Ecto neural progenitor cell (in vitro differentiated cells): ENCODE measurements around the gene TFB1M.
"Not testable (repeated sequence)": the region's sequence is repeated elsewhere in the genome, so short reads cannot be mapped to it uniquely, and the experiment has no call there.

Experiments used
- DNase-seq: peaks from one replicate; pipeline ENCODE4 v3.0.0-alpha.2; 2018; ENCODE audit warnings: low spot score

TFB1M gene

DNA sequence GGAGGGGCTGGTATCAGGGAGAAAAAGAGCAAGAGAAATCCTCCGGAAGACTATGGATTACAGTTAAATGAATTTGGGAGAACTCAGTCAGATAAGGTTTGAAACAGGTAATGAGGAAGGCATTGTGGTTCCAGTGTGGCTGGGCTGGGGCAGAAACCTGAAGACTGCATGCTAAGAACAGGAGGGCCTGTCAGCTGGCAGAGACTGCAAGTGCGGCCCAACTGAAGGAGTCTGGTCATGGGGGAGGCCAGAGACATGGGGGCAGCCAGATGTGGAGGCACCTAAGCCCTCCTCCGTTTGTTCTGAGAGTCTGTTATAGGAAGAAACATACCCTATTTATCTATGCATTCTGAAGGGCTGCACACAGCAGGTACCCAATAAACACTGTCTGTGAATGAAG lies 16.6 kb downstream of the TFB1M start:
- DNase-seq: no peak

DNA sequence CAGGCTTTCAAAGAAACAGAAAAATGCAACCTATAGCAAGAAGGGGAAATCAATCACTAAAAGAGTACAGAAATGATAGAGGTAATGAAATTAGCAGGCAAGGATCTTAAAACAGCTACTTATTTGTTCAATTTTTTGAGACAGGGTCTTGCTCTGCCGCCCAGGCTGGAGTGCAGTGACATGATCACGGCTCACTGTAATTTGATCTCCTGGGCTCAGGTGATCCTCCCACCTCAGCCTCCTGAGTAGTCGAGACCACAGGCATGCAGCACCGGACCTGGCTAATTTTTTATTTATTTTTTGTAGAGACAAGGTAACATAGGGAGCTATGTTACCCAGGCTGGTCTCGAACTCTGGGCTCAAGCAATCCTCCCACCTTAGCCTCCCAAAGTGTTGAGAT lies 21.6 kb downstream of the TFB1M start:
- DNase-seq: no peak

DNA sequence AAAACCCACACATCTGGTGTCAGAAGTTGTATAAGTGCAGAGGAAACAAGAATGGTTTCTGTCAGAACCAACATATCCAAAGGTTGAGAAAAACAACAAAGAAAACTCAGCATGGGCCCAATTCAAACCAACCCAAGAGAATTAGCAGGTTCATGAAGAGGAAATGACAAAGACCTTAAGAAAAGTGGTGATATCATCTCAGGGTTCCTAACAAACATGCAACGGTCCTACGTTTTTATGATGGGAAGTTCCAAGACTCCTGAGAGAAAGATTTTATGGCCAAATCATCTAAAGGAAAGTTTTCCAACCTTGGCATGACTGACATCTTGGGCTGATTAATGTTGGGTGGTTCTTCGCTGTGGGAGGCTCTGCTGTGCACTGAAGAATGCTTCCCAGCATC lies 23.0 kb downstream of the TFB1M start:
- DNase-seq: no peak

DNA sequence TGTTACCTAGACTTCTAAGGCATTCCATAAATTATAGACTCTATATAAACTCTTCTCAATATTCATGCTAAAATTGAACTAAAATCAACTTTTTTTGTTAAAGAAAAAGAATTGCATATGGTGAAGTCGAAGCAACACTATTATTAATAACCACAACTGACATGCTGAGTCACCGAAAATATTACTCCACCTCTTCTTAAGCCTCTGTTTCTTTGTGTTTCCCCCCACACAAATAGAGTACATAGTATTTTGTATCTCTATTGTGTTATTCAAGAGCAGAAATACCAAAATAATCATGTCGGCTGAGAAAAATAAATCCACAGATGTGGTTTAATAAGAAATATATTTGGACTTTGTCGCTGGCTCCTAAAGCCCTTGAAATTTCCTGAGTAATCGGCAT lies 23.8 kb downstream of the TFB1M start:
- DNase-seq: no peak

DNA sequence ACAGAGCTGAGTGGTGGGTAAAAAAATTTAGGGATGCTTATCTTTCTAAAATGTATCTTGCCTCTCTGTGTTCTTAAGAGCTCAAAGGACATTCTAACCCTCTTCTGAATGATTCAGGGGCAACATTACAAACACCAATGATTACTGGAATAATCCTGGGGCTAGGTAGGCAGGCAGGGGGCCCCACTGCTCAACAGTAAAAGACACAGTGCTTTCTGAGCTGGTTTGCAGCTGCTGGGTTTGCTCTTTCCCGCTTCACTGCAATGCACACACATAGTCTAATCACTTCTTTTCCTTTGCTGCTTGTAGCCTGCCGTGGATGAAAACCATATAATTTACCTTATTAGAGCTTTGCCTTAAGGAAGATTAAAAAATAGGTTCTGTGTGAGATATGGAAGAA lies 26.5 kb downstream of the TFB1M start:
- no peak for DNase-seq

DNA sequence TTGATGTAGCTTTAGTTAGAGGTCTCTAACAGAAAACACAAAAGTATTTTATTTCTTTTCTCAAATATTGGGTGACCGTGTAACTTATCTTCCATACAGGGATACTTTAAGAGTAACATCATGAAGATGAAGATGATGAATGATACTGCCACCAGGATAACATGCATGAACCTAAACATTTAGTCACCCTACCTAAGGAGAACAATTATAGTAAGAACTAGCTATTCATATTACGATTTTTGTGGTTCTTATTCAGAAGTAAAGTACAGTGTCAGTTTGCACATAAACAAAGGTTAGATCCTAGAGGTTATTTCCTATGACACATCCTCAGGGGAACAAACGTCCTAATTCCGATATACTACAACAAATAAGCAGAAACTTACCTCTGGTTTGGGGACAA lies 29.5 kb downstream of the TFB1M start:
- DNase-seq: no peak

DNA sequence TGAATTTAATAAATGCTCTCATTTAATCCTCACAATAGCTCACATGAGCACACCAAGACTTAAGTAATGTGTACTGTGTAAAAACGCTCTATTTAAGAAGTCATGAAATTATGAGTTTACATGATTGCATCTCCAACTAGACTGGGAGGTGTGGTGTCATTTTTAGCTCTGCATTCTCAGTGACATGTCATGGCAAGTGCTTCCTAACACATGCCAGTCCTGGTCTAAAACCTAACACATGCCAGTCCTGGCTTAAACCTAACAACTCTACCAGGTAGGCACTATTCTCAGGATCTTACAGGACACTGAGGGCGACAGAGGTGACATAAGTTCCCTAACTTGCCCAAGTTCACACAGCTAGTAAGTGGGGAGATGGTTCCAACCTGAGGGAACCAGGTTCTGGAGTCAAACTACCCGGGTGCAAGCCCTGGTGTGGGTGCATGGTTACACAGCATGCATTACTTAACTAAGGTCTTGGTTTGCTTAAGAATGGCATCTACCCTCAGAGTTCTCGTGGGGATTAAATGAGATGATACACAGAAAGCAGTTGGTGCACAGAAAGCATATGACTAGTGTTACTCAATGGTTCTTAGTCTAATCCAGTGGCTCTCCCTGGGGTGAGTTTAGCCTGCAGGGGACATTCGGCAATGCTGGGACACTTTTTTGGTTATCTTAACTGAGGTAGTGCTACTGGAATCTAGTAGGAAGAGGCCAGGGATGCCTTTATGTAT lies 35.8 kb downstream of the TFB1M start:
- no peak for DNase-seq

DNA sequence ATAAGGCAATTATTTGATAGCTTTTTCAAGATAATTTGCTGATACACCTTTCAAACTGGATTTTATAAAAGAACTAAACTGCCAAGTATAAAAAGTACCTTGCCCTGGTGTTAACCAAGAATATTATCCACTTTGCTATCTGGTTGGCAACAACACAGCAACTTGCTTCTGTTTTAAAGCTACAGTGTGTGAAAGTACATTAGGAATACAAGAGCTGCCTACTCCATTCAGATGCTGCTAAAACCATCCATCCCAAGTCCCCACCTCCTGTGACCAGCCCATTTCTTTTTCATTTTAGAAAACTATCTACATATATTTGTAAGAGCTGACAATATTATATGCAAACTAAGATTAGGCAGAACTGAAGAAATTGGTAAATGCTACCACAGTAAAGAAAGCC lies 37.6 kb downstream of the TFB1M start:
- no peak for DNase-seq

DNA sequence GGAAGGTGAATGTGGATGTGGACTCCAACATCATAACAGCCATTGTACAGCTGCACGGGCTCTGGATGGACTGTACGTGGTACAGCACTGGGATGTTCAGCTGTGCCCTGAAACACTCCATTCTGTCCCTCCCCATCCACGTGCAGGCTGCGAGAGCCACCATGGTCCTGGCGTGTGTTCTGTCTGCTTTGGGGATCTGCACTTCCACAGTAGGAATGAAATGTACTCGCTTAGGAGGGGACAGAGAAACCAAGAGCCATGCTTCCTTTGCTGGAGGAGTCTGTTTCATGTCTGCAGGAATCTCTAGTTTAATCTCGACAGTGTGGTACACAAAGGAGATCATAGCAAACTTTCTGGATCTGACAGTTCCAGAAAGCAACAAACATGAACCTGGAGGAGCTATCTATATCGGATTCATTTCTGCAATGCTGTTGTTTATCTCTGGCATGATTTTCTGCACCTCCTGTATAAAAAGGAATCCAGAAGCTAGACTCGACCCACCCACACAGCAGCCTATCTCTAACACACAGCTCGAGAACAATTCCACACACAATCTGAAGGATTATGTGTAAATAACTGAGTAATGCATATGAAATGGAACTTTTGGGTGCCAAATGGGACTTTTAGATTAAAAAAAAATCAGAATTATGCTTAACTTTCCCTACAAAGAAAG lies 38.3 kb downstream of the TFB1M start:
- DNase-seq: no peak

DNA sequence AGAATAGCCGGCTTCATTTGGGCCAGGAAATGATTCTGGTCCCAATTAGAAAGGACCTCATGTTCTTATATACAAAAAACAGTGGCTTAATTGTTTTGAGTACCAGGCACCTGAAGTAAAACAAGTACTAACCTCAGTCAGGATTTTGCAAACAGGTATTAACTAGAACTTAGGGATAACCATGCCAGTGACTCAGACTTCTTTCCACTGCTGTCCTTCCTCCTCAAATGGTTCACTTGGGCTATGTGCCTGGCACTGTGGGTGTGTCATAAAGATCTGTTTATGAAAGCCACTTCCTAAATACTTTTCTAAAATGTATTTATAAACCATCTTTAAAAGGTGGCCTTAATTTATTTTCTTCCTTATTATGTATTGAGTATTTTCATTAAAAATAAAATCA lies 39.8 kb downstream of the TFB1M start:
- no peak for DNase-seq

DNA sequence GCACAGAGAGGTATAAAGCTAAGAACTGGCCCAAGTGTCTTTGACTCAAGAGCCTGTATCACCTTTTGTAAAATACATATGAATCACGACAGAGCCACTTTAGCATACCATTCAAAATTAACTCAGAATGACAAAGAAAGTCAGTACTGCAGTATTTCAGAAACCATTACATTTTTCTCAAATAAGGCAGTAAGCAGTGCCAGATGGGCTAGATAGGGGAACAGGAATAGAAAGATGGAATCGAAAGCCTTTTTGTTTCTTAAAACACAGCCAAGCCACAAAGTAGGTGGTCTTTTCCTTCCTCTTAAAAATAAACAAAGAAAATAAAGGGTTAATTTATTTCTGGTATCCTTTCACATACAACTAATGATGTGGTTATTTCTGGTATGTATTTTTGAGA lies 40.2 kb downstream of the TFB1M start:
- DNase-seq: no peak

DNA sequence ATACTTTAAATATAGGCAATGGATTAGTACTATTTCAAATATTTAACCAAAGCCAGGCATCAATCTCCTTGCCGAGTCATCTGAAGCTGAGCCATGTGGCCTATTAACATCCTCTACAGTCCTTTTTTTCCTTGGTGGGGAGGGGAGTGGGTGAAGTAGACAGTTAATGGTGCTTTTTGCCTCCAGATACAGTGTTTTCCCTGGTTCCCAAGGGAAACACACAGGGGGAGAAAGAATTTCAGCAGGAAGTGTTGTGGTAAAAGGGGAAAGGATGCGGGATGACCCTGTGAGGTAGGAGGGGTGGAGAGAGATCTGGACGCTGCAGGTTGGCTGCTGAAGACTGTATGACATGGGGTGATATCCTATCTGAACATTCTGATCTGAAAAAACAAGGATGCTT lies 40.9 kb downstream of the TFB1M start:
- DNase-seq: no peak

DNA sequence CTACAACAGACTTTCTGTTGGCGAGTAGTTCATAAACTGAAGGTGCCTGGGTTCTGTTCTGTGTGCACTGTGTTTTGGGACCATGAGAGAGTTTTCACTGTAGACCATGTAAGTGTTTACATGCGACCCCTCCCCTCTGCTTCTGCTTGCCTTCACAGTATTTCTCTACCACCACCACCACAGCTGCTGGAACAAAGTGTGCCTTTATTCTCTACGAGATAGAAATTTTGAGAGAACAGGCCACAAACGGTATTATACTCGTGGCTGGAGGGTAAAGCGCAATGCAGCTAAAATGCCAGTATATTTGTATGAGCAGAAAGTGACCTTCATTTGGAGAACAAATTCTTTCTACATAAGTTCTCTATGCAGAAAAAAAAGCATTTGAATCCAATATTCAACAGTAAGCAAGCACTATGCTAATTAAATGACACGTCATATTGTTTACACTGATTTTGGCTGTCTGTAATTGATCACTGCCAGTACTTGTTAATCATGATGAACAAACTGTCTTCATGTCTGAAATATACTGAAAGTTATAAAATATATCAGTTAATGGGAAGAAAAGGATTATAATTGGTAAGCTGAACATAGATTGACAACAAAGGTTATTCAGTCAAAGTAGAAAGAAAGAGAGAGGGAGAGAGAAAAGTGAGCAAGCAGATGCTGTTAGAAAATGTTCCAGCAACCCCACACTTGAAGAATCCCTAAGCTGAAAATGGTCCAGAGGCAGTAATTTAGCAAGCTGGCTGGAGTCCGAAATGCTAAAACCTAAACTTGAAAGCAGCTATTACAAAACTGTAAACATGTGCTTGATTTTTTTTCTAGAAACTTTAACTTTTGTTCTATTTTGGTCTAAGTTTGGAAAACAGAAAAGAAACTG lies 41.7 kb downstream of the TFB1M start:
- DNase-seq: no peak

DNA sequence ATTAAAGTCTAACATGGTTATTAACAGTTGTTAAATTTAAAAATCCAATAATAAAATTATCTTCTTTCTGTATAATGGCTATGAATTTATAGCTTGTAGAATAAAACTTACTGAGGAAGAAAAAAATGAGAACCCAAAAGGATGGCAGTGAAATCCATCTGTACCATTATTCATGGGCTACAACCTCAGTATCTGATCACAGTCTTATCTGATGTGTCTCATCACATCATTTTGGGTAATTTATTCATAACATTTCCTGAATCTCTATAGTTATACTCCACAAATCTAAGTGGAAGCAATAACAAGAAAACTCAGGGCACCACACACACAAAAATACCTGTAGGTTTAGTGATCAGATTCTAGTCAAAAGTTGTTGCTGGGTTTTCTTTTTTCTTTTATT lies 43.1 kb downstream of the TFB1M start:
- no peak for DNase-seq

DNA sequence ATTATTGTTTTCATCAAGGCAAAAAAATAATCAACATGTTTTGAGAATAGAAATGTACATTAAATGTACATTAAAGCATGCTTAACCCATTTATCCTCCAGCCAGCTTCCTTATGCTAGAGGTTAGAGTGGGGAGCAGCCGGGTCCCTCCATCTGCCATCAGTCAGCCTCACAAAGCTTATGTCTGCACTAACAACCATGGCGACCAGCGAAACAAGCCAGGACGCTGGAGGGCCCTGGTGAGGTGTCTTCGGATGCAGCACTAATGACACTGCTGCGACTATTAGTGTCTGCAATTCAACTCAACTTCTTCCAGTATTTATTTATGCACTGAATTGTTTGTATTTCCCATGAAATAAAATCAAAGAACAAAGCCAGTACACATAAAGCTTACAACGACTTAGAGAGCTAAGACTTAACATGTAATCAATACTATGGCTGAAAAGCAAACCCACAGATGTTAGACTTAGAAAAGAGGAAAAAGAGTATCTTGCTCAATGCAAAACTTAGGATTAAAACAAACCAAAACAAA lies 43.7 kb downstream of the TFB1M start:
- no peak for DNase-seq

DNA sequence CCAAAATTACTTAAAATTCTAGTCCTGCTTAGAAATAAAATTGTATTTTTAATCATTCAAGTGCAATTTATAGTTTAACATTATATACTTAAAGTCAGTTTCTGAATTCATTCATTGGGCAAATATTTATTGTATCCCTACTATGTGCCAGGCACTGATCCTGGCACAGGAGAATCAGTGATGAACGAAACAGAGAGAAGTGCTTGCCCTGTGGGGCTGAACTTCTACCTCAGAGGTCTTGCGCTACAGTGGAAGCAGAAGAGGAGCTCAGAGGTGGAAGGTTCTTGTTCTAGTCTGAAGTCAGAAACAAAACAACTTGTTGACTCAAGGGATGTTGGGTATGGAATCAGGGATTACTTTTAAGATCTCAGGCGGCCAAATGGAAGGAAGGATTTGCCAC lies 44.5 kb downstream of the TFB1M start:
- DNase-seq: no peak

DNA sequence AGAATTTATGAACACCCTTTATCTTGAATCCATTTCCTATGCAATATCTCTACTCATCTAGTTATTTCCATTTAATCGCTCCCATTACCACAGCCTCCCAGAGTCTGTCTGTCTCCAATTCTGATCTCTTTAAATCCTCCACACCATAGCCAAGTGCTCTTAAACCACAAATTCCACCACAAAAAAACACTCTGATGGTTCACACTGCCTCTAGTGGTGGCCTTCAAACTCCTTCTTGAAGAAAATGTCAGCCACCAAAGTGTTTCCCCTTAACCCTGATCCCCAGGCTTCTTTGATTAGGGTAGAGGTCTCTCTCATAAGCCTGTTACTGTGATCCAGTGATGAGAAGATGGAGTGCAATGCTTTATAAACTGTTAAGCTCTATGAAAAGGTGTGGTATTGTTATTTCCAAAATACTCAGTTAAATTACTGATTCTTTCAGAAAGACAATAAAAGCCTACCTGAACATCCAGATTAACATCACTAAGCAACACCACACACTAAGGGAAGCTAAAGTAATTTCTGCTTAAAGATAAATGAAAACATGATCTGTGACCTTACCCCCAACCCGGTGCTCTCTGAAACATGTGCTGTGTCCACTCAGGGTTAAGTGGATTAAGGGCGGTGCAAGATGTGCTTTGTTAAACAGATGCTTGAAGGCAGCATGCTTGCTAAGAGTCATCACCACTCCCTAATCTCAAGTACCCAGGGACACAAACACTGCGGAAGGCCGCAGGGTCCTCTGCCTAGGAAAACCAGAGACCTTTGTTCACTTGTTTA lies 46.0 kb downstream of the TFB1M start:
- DNase-seq: not testable (repeated sequence)

DNA sequence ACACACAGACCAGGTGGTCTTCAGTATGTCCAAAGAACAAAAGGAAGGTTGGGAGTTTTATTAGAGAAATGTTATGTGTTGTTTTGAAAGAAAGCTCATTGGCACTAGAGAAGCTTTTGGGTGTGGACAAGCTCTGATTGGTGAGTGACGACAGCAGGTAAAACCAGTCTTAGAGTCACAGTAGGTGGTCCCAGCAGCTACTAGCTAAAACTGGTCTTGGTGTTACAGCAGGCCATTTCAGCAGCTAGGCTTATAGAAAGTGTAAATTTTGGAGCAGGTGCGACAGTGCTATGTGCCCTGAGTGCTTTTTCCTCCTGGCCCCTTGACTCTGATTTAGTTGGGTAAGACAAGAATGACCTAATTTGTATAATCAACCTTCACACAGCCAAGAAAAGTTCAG lies 46.9 kb downstream of the TFB1M start:
- DNase-seq: no peak

DNA sequence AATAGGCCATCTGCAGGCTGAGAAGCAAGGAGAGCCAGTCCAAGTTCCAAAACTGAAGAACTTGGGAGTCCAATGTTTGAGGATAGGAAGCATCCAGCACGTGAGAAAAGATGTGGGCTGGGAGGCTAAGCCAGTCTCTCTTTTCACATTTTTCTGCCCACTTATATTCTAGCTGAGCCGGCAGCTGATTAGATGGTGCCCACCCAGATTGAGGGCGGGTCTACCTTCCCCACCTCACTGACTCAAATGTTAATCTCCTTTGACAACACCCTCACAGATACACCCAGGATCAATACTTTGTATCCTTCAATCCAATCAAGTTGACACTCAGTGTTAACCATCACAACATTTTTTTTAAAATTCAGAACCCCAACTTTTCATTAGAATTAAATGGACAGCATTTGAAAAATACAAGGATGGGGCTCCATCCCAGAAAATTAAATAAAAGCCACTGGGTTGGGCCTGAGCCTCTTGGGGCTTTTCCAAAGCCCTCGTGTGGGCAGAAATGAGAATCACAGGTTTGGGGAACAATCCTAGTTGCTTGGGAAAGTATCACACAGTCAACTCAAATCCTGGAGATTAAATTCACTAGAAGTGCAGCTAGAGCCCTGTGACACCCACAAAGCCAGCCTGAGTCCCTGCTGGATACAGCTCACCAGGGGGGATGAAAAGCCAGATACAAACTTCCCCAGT lies 48.3 kb downstream of the TFB1M start:
- DNase-seq: no peak

DNA sequence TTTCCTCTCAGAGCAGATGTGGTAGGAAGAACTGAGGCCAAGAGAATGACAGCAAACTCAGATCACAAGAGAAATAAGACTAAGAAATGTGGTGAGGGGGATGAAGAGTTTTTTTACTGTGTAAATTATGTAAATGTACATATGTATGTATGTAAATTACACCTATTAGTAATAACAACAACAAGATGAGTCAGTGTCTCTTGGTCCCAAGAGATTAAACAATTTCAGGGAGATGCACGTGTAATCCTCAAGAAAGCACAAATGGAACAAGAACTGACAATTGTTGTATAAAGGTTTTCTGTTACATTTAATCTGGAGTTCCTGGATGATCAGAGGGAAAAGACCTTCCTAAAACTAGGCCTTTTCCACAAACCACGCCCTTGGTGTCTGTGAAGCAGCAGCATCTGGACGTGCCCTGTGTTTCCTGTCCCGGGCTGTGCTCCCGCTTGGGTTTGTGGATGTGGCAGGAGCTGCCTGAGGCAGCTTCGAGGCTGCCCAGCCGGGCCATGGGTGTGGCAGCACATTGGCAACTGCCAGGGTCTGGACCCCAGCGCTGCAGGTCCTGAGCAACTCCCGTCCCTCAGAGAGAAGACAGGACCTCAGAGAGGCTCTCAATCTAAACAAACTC lies 49.5 kb downstream of the TFB1M start:
- no peak for DNase-seq
